Activated B cell treated with CpG ODN at 0.5 μM for 24 hours (primary cell): ENCODE measurements around the gene DZANK1. TPM values are rescaled to one million over a fixed set of nuclear protein-coding genes. Genes with fewer than 3 reads are reported as not detected.

Experiments
- ATAC-seq: fragments of 200-7000 bp; cut with Tn5 transposase; one replicate; pipeline ENCODE4 v1.10.0; 2021; ENCODE audit warnings: low read depth, mild to moderate bottlenecking, moderate library complexity
- CTCF ChIA-PET: fragments of 350-600 bp; sonication (Branson Sonifier 250); formaldehyde crosslinking; loops from one replicate; lab custom pipeline; 2021; ENCODE audit warnings: antibody characterized with exemption; lab: Charles Lee
- POLR2A ChIA-PET: fragments of 350-600 bp; sonication (Branson Sonifier 250); formaldehyde crosslinking; loops from one replicate; lab custom pipeline; 2021; ENCODE audit warnings: antibody characterized with exemption; lab: Charles Lee
- DNase-seq: peaks from one replicate; pipeline ENCODE4 v3.0.0; 2022
- H3K27ac Mint-ChIP-seq: one replicate; pipeline ENCODE4 v1.8.0; 2020; ENCODE audit warnings: mixed read lengths
- H3K27me3 Mint-ChIP-seq: one replicate; pipeline ENCODE4 v1.8.0; 2021; ENCODE audit warnings: mixed read lengths
- H3K36me3 Mint-ChIP-seq: one replicate; pipeline ENCODE4 v1.8.0; 2021; ENCODE audit warnings: low read depth, mixed read lengths
- H3K4me1 Mint-ChIP-seq: one replicate; pipeline ENCODE4 v1.8.0; 2021; ENCODE audit warnings: mixed read lengths
- H3K4me3 Mint-ChIP-seq: one replicate; pipeline ENCODE4 v1.8.0; 2020; ENCODE audit warnings: mild to moderate bottlenecking, mixed read lengths
- H3K9me3 Mint-ChIP-seq: one replicate; pipeline ENCODE4 v1.8.0; 2020; ENCODE audit warnings: mixed read lengths
- CTCF ChIP-seq: fragments of 200-600 bp; IDR thresholded peaks from one replicate; pipeline ENCODE4 v1.8.0; 2022; ENCODE audit warnings: antibody characterized with exemption, mild to moderate bottlenecking
- intact Hi-C: fragments of 100-400 bp; cut with micrococcal nuclease; formaldehyde crosslinking; loops from one replicate; pipeline ENCODE4 v1.15.1; 2024
- total RNA-seq: library from RNA; stranded (reverse); gene quantifications from 2 replicates; pipeline ENCODE4 v1.2.3, GENCODE V29; 2022

Gene DZANK1
- total RNA-seq, 1 donor from 2014 or later = 6.0 TPM

DNA sequence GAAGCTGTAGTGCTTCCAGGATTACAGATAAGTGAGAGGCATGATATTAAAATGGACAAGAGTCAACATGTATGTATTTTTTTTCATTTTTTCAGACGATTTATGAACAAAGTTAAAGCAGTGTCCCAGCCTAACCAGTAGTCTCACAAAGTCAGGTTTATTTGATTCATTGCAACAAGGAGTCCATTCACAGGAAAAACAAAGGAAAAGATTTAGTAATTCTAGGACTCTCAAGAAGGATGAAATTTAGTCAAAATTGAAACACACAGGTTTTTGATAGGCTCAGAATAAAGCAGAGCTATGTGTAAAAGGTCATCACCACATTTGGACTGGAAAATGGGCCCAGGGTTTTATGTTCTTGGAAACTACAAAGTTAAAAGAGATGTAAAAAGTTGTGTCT is 94.5 kb downstream of the DZANK1 start:
- Mint-ChIP-seq H3K36me3 (no peaks in the 10 kb centered on the region), H3K4me1 (no peaks in the 10 kb centered on the region), H3K27ac (no peak overlapping the region), H3K4me3 (no peak overlapping the region), H3K27me3 (peaks cover 10% of the 10 kb centered on the region), H3K9me3 (no peaks in the 10 kb centered on the region)
- ChIA-PET POLR2A (no interaction called here), CTCF (no interaction called here)
- ATAC-seq (no peak), DNase-seq (no peak)
- intact Hi-C loops = no loop called here
- no peak for TF ChIP-seq CTCF

DNA sequence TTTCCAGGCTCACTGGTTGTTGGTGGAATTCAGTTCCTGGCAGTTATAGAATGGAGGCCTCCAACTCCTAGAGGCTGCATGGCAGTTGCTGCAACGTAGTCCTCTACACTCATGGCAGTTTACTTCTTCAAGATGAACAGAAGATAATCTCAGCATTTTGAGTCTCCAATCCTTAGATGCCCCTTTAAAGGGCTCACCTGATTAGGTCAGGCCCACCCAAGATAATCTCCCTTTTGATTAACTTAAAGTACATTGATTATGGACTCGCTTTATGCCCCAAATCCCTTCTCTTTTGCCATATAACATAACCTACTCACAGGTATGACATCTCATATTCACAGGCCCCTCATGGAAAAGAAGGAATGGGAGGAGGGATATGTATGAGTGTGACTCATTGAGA is 102.1 kb downstream of the DZANK1 start:
- intact Hi-C loops = no loop called here
- H3K4me1 Mint-ChIP-seq = no peaks in the 10 kb centered on the region
- no peak overlapping the region for H3K4me3 Mint-ChIP-seq
- H3K36me3 Mint-ChIP-seq = no peaks in the 10 kb centered on the region
- no peaks in the 10 kb centered on the region for H3K27me3 Mint-ChIP-seq
- DNase-seq (no peak), ATAC-seq (no peak)
- H3K27ac Mint-ChIP-seq = no peak overlapping the region
- ChIA-PET POLR2A (no interaction called here), CTCF (no interaction called here)
- H3K9me3 Mint-ChIP-seq = no peaks in the 10 kb centered on the region
- TF ChIP-seq CTCF = no peak

DNA sequence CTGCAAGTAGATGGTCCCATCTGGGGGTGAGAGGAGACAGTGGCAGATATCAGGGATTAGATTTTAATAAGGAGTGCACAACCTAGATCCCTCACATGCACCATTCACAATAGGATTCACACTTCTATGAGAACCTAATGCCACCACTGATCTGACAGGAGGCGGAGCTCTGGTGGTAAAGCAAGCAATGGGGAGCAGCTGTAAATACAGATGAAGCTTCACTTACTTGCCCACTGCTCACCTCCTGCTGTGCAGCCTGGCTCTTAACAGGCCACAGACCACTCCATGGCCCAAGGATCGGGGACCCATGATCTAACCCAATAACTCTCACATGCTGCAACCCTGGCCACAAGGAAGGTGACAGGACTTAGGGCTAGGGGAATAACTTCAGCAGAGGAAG is 103.1 kb downstream of the DZANK1 start:
- no peak overlapping the region for H3K4me3 Mint-ChIP-seq
- CTCF ChIA-PET = no interaction called here
- TF ChIP-seq CTCF = no peak

GRCh38 chr20:18362916-18363315 is 103.9 kb downstream of the DZANK1 start:
- ATAC-seq (no peak), DNase-seq (no peak)
- intact Hi-C loops = no loop called here
- Mint-ChIP-seq H3K9me3 (no peaks in the 10 kb centered on the region), H3K36me3 (no peaks in the 10 kb centered on the region), H3K27me3 (no peaks in the 10 kb centered on the region), H3K4me1 (no peaks in the 10 kb centered on the region), H3K4me3 (no peak overlapping the region), H3K27ac (no peak overlapping the region)
- ChIA-PET CTCF (no interaction called here), POLR2A (no interaction called here)
- TF ChIP-seq CTCF = no peak

More for the DNA sequence above, 103.1 kb downstream of the DZANK1 start:
- ATAC-seq = no peak
- Mint-ChIP-seq H3K27ac (no peak overlapping the region), H3K27me3 (no peaks in the 10 kb centered on the region), H3K9me3 (no peaks in the 10 kb centered on the region), H3K4me1 (no peaks in the 10 kb centered on the region), H3K36me3 (no peaks in the 10 kb centered on the region)
- no peak for DNase-seq
- intact Hi-C loops = no loop called here
- POLR2A ChIA-PET = no interaction called here

- no peaks in the 10 kb centered on the region for H3K27me3 Mint-ChIP-seq
- no peak for DNase-seq
- TF ChIP-seq CTCF = no peak
- H3K4me1 Mint-ChIP-seq = no peaks in the 10 kb centered on the region
- CTCF ChIA-PET = no interaction called here
- intact Hi-C loops = no loop called here
- ATAC-seq = no peak
- no peak overlapping the region for H3K4me3 Mint-ChIP-seq
- no peaks in the 10 kb centered on the region for H3K36me3 Mint-ChIP-seq
- POLR2A ChIA-PET = no interaction called here
- H3K27ac Mint-ChIP-seq = no peak overlapping the region
- H3K9me3 Mint-ChIP-seq = no peaks in the 10 kb centered on the region
Measured at GRCh38 chr20:18361678-18362077, 105.2 kb downstream of the DZANK1 start.
